Mucosa of stomach (tissue), 1 donor: ENCODE measurements around the gene ZNF512.

ENCODE experiments used
- H3K27me3 ChIP-seq: one replicate; pipeline ENCODE4 v1.7.0; 2013; ENCODE audit warnings: mild to moderate bottlenecking, low read length; ENCODE audit not compliant: control insufficient read depth, insufficient read depth
- H3K36me3 ChIP-seq: one replicate; pipeline ENCODE4 v1.7.0; 2013; ENCODE audit warnings: low read length; ENCODE audit not compliant: control insufficient read depth, insufficient read depth
- H3K4me1 ChIP-seq: one replicate; pipeline ENCODE4 v1.7.0; 2013; ENCODE audit warnings: mild to moderate bottlenecking, low read length; ENCODE audit not compliant: control insufficient read depth, insufficient read depth
- H3K4me3 ChIP-seq: one replicate; pipeline ENCODE4 v1.7.0; 2013; ENCODE audit warnings: low read length
- H3K9ac ChIP-seq: one replicate; pipeline ENCODE4 v1.7.0; 2013; ENCODE audit warnings: mild to moderate bottlenecking, low read length, moderate library complexity
- H3K9me3 ChIP-seq: one replicate; pipeline ENCODE4 v1.7.0; 2013; ENCODE audit warnings: mild to moderate bottlenecking, low read length, moderate library complexity; ENCODE audit not compliant: control insufficient read depth
- donor health status: Pancreatic carcinoma.

The ZNF512 gene

GRCh38 chr2:27561060-27561459 lies 21.8 kb upstream of the ZNF512 start:
- no peak overlapping the region for H3K9ac ChIP-seq
- H3K9me3 ChIP-seq: no peaks in the 10 kb centered on the region
- no peak overlapping the region for H3K4me3 ChIP-seq
- no peaks in the 10 kb centered on the region for H3K27me3 ChIP-seq
- H3K36me3 ChIP-seq: no peaks in the 10 kb centered on the region
- H3K4me1 ChIP-seq: no peaks in the 10 kb centered on the region

- no peaks in the 10 kb centered on the region for H3K36me3 ChIP-seq
- no peaks in the 10 kb centered on the region for H3K4me1 ChIP-seq
- H3K9me3 ChIP-seq: no peaks in the 10 kb centered on the region
- H3K4me3 ChIP-seq: no peak overlapping the region
- H3K27me3 ChIP-seq: peaks cover 4% of the 10 kb centered on the region
- H3K9ac ChIP-seq: no peak overlapping the region
These were observed 16.2 kb upstream of the ZNF512 start for GRCh38 chr2:27566628-27567027.

GRCh38 chr2:27569398-27569797 lies 13.4 kb upstream of the ZNF512 start:
- Histone ChIP-seq H3K36me3 (no peaks in the 10 kb centered on the region), H3K9me3 (no peaks in the 10 kb centered on the region), H3K9ac (no peak overlapping the region), H3K4me1 (no peaks in the 10 kb centered on the region), H3K4me3 (no peak overlapping the region), H3K27me3 (peaks cover 4% of the 10 kb centered on the region)

GRCh38 chr2:27571197-27571596 lies 11.6 kb upstream of the ZNF512 start:
- Histone ChIP-seq H3K36me3 (no peaks in the 10 kb centered on the region), H3K9me3 (no peaks in the 10 kb centered on the region), H3K27me3 (peaks cover 4% of the 10 kb centered on the region)

GRCh38 chr2:27571681-27572080 lies 11.2 kb upstream of the ZNF512 start:
- H3K4me1 ChIP-seq: no peaks in the 10 kb centered on the region
- H3K36me3 ChIP-seq: no peaks in the 10 kb centered on the region
- H3K27me3 ChIP-seq: peaks cover 4% of the 10 kb centered on the region
- no peaks in the 10 kb centered on the region for H3K9me3 ChIP-seq
- no peak overlapping the region for H3K9ac ChIP-seq
- H3K4me3 ChIP-seq: no peak overlapping the region

More at GRCh38 chr2:27571197-27571596, 11.6 kb upstream of the ZNF512 start:
- H3K4me3 ChIP-seq: no peak overlapping the region
- H3K9ac ChIP-seq: no peak overlapping the region
- no peaks in the 10 kb centered on the region for H3K4me1 ChIP-seq

GRCh38 chr2:27572439-27572838 lies 10.4 kb upstream of the ZNF512 start:
- Histone ChIP-seq H3K4me1 (no peaks in the 10 kb centered on the region), H3K9ac (no peak overlapping the region), H3K4me3 (no peak overlapping the region), H3K27me3 (peaks cover 4% of the 10 kb centered on the region), H3K9me3 (no peaks in the 10 kb centered on the region), H3K36me3 (no peaks in the 10 kb centered on the region)

- no peak overlapping the region for H3K9ac ChIP-seq
- no peaks in the 10 kb centered on the region for H3K36me3 ChIP-seq
- no peaks in the 10 kb centered on the region for H3K9me3 ChIP-seq
- H3K27me3 ChIP-seq: peaks cover 4% of the 10 kb centered on the region
- no peaks in the 10 kb centered on the region for H3K4me1 ChIP-seq
- H3K4me3 ChIP-seq: no peak overlapping the region
These were observed 9.8 kb upstream of the ZNF512 start for GRCh38 chr2:27572998-27573429.

GRCh38 chr2:27573452-27573851 lies 9.4 kb upstream of the ZNF512 start:
- H3K4me1 ChIP-seq: no peaks in the 10 kb centered on the region
- H3K36me3 ChIP-seq: no peaks in the 10 kb centered on the region
- H3K4me3 ChIP-seq: no peak overlapping the region
- H3K9ac ChIP-seq: no peak overlapping the region
- H3K27me3 ChIP-seq: peaks cover 4% of the 10 kb centered on the region
- H3K9me3 ChIP-seq: no peaks in the 10 kb centered on the region

GRCh38 chr2:27581417-27582128 lies 1.3 kb upstream of the ZNF512 start:
- no peaks in the 10 kb centered on the region for H3K27me3 ChIP-seq
- no peak overlapping the region for H3K9ac ChIP-seq
- no peaks in the 10 kb centered on the region for H3K9me3 ChIP-seq
- H3K36me3 ChIP-seq: no peaks in the 10 kb centered on the region
- H3K4me1 ChIP-seq: peaks cover 4% of the 10 kb centered on the region
- H3K4me3 ChIP-seq: no peak overlapping the region

- Histone ChIP-seq H3K4me1 (peaks cover 4% of the 10 kb centered on the region), H3K27me3 (no peaks in the 10 kb centered on the region), H3K4me3 (peak overlapping the region; percentile 95), H3K36me3 (no peaks in the 10 kb centered on the region), H3K9me3 (no peaks in the 10 kb centered on the region), H3K9ac (peak overlapping the region; percentile 83)
These were observed 630 bp upstream of the ZNF512 start for GRCh38 chr2:27582129-27582694.

GRCh38 chr2:27583390-27583915 lies 611 bp downstream of the ZNF512 start:
- Histone ChIP-seq H3K4me3 (peak overlapping the region; percentile 95), H3K36me3 (no peaks in the 10 kb centered on the region), H3K9ac (peak overlapping the region; percentile 83), H3K9me3 (no peaks in the 10 kb centered on the region), H3K4me1 (peaks cover 4% of the 10 kb centered on the region), H3K27me3 (no peaks in the 10 kb centered on the region)

- no peak overlapping the region for H3K9ac ChIP-seq
- no peak overlapping the region for H3K4me3 ChIP-seq
- no peaks in the 10 kb centered on the region for H3K9me3 ChIP-seq
- no peaks in the 10 kb centered on the region for H3K36me3 ChIP-seq
- no peaks in the 10 kb centered on the region for H3K27me3 ChIP-seq
- H3K4me1 ChIP-seq: peaks cover 4% of the 10 kb centered on the region
These were observed 1.8 kb downstream of the ZNF512 start for GRCh38 chr2:27584597-27584996.
